Stimulated activated CD4-positive, alpha-beta T cell treated with anti-CD3 and anti-CD28 coated beads, Interleukin-1b, Interleukin-23, amount 100 ng/mL, for 1 hour (primary cell): ENCODE measurements around the gene PRKACB.

ENCODE experiments used
- DNase-seq, 2 donors: peaks; one replicate each; pipeline ENCODE4 v3.0.0-alpha.2; 2020; ENCODE audit warnings: low read depth in 2 of 2

The PRKACB gene

DNA sequence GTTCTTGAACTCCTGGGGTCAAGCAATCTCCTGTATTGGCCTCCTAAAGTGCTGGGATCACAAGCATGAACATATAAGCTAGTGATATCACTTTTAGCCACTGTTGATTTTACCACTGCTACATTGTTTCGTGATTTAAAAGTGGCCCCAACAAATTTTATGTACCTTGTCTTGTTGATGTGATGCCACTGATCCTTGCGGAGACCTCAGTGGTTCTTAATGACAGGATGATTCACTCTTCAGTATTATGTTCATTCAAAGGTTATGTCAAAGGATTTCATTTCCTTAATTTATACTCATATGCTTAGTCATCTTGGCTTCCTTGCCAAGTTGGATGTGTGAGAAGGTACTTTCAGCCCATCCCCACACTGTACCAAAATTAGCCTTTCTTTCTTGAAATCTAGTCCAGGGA is 12.1 kb downstream of the PRKACB start:
- no peak for DNase-seq

DNA sequence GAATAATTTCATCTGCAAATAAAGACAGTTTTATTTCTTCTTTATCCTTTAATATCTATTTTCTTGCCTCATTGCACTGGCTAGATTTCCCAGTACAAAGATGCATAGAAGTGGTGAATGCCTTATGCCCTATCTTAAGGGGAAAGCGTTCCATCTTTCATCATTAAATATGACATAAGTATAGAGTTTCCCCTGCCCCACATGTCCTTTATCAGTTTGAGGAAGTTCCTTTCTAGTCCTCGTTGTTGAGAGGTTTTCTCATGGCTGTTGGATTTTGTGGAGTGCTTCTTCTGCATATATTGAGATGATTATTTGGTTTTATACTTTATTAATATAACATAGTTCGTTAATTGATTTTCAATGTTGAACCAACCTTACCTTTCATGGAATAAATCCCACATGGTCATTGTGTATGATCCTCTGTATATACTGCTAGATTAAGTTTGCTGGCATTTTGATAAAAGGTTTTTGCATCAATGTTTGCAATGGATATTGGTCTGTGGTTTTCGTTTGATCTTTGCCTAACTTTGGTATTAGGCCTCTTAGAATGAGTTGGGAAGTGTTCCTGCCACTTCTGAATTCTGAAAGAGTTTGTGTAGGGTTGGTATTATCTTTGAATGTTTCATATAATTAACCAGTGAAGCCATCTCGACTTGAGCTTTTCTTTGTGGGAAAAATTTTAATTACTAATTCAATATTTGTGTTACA is 15.6 kb downstream of the PRKACB start:
- DNase-seq: no peak

DNA sequence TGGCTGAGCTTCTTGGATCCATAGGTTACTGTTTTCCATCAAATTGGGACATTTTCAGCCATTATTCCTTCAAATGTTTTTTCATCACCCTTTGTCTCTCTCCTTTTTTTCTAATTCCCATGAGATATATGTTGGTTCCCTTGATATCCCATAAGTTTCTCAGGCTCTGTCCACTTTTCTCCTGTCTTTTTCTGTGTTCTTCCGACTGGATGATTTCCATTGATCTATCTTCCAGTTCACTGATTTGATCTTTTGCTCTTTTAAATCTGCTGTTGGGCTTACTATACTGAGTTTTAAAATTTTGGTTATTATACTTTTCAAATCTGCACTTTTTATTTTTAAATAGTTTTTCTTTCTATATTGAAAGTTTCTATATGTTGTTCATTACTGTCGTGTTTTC is 18.2 kb downstream of the PRKACB start:
- DNase-seq: no peak

DNA sequence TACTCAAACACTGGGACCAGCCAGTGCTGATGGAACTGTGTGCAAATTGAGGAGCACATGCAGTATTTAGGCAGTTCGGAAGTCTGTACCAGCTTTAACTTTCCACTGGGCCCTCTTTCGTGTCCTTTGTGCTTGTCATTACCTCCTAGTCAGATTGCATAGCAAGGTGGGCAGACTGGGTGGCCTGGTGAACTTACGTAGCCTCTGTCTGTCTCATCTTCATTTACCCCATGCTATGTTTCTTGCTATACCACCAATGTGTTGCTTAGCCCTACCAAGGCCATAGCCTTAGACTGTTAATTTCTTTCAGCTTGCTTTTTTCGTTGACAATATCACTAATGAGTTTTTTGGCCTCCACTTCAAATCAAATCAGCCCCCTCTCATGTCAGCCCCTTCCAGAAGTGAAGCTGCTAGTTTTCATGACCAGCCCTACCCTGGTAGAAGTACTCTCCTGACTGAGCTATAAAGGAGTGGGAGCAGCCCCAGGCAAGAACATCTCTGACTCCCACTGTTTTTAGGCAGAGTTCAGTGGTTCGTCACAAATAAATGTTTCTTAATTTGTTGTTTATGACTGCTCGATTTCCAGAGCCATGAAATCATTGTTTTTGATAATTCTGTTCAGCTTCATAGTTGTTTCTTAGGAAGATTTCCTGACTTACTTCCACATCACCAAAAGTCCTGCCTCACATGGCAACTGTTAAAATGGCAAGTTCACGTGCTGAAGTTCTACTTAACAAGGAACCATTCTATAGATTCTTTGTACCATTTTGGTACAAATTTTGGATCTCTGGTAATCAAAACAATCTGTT is 19.3 kb downstream of the PRKACB start:
- DNase-seq: no peak

DNA sequence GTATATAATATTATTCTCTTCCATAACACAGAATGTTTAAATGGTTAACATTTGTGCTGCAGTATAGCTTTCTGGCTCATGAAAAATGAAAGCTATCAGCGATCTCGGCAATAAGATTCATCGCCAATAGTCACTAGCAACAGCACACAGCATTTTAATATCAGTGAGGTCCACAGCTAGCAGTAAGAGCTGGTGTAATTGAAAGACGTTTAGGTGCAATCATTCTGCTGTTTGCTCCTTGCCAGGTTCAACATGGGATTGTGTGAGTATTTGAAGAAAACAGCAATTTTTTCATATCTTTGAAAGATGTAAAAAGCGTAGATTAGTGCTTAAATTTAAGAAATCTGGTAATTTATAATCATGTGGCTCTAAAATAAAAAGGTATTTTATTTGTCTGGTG is 20.1 kb downstream of the PRKACB start:
- DNase-seq: no peak

DNA sequence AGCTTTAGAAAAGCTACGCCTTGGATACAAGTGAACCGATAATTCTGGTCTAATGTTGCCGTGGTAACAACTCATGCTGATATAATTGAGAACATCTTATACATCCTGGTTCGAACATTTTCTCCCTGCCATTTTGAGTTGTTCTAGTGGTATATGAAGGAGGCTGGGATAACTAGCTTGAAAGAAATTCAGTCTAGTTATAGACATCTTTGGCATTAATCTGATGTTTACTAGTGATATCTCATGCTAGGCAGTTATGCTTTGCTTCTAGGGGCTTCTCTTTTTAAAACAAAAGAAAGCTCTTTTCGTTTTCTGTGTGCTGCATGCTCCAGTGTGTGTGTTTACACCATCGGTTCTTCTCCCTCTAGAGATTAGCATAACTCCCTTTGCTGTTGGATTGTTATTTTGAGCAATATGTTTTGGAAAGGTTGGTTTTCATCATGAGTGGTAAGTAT is 20.5 kb downstream of the PRKACB start:
- no peak for DNase-seq

DNA sequence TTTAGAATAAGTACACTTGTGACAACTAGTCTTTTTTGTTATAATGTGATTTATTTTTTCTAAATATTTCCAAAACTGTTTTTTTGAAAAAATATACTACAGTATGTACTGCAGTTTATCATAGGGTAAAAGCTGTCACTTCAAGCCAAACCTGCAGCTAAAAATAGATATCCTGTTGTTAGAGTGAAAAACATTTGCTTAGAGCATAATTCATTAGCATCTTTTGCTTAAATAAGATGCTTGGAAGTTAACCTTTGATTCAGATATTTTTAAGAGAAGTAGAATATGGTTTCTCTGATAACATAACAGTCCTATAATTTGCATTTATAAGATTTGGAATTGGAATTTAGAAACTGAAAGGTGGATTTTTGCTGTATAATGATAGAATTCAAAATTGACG is 21.5 kb downstream of the PRKACB start:
- no peak for DNase-seq

DNA sequence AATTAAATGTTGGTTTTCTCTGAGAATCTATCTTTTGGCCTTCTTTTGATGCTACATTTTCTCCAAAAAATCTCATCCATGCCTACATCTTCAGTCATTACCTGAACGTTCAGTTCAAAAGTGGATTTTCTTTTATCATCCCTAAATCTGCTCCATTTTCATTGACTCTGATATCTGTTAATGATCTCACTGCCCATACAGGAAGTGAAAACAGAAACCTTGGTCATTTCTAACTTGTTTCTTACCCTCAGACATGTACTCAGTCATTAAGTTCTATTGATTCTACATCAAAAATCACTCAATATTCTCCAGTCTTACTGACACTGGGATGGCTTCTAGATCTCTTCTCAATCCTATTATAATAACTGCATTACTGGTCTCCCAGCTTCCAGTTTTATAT is 22.7 kb downstream of the PRKACB start:
- no peak for DNase-seq

DNA sequence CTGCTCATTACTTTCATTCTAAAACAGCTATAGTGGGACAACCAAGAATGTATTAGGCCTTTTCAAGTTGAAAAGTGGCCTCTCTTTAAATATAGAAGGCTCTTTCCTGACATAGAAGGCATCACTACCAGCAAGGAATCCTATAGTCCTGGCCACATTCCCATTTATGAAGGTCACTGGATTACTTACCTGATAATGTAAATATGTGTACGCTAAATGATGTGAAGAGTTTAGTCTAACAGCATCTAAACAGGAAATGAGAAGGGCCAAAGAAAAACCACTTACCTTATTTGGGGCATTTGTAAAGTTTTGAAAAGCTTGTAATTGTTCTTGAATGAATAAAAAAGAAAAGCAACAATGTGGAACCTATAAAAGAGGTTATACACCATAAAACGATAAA is 24.7 kb downstream of the PRKACB start:
- DNase-seq: no peak

DNA sequence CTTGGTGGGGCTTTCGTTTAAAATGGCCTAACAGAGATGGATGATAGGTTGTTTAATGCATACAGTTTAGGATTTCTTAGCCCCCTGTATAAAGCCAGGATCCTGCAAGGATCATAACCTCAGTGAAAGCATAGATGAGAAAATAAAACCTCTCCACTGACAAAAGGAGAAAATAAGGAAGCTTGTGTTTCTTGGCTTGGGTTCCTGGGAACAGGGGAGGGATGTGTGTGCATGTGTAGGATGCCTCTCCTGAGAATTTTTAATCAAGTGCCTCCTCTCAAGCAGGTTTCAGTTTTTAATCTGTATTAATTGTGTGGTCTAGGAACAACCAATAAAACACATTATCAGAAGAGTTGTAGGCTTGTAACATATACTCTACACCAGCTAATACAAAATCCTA is 26.1 kb downstream of the PRKACB start:
- DNase-seq: no peak

DNA sequence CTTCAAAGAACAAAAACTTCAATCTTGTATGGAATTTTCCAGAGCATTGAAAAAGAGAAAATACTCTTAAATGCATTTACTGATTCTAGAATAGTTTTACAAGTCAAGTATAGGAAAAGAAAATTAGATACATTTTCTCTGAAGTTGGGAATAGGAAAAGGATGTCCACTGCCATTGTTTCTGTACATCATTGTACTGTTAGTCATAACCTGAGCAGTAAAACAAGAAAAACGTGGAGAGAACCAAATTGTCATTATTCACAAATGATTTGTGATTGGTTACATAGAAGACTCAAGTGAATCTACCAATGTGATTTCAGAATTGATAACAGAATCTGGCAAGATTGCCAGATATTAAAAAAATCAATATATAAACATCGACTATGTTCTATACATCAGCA is 27.4 kb downstream of the PRKACB start:
- no peak for DNase-seq

DNA sequence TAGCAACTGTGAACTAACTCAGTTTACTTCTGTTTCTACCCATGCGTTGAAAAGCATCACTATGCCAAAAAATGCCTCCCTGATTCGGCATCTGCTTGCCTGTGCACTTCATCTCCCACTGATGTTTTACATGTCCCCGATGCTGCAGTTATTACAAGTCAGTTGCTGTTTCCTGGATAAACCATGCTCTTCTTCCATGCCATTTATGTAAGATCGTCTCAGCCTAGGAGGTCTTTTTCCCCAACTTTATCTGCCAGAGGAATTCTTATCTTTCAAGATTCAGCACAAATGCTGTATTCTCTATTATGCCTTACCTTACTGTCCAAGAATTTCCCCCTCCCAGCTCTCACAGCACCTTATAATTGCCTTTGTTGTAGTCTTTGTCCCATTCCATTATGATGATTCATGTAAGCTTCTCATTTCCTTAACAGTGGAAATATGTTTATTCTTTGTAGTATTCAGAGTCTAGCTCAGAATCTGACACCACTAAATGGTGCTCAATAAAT is 30.0 kb downstream of the PRKACB start:
- DNase-seq: no peak

DNA sequence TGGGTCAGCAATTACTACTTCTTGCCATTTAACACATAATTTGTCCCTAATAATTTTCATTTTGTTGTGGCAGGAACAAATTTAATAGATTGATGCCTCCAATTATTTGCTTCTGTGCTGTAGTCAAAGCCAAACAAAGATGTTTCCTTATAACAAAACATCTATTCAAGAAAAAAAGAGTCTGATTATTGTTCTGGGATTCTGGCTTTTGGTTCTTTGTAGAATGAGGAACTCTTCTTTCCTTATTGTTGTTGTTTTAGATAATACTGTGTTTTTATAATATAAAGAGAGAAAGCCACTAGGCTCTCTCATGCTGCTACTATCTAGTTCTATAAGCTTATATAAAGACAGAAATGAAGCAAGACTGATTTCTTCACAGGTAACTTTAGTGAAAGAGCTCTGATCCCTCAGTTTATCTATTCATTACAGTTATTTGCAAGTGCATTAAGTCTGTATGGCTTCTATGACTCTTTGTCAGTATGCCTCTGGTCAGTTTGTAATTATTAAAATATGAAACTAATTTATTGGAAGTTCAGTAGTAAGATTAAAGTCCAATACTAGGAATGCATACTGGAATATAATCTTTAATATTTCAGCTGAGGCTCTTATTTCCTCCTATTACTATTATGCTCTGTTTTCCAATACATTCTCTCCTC is 37.4 kb downstream of the PRKACB start:
- no peak for DNase-seq

DNA sequence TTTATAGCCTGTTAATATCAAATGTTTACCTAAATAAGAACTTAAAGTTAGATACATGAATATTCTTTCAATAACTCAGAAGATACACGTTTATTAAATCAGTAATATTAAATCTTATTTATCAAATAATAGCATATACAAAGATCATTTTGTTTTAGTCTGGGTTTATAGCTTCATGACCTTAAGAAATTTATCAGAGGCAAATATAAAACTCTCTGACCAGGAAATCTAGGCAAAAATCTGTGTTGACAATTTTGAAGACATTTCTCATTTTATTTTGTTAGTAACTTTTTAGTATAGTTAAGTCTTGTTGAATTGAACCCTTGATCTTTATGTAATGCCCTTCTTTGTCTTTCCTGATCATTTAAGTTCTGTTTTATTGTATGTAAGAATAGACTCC is 46.4 kb downstream of the PRKACB start:
- no peak for DNase-seq

DNA sequence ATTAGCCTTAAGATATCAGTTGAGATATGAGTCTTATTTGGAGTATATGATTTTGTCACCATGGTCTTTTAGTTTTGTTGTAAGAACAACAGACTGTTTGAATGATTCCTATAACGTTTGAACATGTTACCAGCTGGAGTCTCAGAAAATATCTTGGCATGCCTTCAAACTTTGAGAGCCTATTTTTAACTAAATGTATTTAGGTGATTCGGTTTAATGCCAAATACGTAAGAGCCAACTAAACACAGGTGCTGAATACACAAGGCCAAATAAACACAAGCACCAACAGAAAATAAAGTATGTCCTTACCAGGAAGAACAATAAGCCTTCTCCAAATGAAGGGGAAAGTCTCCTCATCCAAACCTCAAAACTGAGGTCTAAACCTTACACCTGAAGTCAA is 48.6 kb downstream of the PRKACB start:
- DNase-seq: no peak

DNA sequence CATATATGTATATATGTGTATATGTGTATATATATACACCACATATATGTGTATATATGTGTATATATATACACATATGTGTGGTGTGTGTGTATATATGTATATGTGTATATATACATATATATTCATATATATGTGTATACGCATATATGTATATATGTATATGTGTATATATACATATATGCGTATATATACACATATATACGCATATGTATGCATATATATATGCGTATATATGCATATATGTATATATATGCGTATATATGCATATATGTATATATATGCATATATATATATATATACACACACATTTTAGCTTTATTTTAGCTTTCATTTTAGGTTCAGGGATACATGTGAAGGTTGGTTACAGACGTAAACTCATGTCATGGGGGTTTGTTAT is 54.8 kb downstream of the PRKACB start:
- no peak for DNase-seq

DNA sequence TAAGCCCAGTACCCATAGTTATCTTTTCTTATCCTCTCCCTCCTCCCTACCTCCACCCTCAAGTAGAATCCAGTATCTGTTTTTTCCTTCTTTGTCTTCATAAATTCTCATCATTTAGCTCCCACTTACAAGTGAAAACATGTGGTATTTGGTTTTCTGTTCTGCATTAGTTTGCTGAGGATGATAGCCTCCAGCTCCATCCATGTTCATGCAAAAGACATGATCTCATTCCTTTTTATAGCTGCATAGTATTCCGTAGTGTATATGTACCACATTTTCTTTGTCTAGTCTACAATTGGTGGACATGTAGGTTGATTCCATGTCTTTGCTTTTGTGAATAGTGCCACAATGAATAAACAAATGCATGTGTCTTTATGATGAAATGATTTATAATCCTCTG is 55.2 kb downstream of the PRKACB start:
- no peak for DNase-seq

DNA sequence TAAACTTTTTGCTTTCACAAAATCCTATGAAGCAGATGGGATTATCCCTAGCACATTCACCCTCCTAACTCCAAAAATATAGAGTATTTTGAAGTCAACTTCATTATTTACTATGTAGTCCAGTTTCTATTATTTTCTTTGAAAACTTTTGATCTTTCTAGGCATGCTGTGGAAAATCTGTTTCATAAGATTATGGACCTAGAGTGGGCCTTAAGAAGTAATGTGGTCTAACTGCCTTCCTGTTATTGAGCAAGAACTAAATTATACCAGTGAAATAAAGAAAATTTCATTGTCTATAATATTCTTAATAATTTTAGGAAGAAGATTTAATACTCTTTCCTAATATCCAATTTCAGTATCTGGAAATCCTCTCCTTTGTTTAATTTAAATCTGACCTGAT is 58.1 kb downstream of the PRKACB start:
- no peak for DNase-seq

DNA sequence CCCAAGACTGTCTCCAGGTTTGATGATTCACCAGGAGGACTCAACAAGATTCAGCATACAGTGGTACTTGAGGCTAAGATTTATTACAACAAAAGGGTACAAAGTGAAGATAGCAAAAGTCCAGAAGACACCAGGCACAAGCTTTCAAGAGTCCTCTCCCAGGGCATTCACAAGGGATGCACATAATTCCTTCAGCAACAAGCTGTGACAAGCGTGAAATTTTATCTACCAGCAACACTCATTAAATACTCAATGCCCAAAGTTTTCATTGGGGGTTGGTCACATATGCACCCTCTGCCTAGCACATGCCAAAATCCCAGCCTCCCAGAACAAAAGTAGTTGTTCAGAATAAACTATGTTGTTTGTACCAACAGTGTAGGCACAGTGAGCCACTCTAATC is 62.3 kb downstream of the PRKACB start:
- DNase-seq: no peak

DNA sequence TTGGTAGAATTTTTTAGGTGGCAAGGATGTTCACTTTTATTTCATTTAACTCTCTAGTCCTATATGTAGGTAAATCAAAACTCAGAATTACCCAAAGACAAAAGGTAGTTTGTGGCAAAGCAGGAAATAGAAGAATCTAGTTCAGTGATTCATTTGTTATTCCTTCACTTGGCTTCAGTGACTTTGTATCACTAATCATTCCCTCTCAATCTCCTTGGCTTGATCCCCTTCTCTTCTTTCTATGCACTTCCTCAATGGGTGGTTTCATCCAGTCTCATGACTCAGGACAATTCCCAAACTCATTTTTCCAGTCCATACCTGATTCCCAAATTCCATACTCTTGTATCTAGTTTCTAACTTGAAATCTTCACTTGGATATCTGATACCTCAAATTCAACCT is 64.9 kb downstream of the PRKACB start:
- no peak for DNase-seq

DNA sequence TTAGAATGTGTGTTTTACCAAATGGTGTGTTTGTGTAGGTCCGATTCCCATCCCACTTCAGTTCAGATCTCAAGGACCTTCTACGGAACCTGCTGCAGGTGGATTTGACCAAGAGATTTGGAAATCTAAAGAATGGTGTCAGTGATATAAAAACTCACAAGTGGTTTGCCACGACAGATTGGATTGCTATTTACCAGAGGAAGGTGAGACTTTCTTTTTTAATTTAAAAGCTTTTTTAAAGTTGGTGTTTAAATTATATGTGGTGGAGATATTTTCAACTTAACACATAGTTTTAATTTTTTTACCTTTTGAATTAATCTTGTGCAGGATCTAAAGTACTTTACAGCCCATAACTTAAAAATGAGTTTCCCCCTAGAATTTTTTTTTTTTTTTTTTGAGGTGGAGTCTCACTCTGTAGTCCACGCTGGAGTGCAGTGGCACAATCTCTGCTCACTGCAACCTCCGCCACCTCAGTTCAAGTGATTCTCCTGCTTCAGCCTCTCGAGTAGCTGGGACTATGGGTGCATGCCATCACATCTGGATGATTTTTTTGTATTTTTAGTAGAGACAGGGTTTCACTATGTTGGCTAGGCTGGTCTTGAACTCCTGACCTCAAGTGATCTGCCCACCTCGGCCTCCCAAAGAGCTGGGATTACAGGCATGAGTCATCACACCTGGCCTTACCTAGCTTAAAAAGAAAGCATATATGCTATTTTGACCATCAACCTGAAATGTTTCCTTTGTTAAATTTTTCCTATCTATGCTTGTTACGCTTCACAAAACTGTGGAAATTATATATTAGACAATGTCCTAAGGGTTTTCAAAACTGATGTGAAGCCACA is 70.3 kb downstream of the PRKACB start:
- DNase-seq: no peak

DNA sequence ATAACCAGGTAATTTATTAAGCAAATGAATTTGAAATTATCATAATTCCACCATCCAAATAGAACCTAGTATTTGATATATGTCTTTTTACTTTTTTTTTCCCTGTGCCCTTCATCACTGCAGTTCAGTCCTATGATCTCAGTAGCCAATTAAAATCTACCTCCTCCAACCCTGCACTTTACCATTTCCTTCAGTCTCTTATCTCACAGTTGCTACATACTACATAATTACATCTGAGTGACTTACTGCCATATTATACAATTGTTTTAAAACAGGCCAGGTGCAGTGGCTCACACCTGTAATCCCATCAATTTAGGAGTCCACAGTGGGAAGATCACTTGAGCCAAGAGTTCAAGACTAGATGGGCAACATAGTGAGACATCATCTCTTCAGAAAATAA is 73.2 kb downstream of the PRKACB start:
- DNase-seq: no peak
